ENCODE data around the gene YIPF6.
"Not testable (repeated sequence)": the region's sequence is repeated elsewhere in the genome, so short reads cannot be mapped to it uniquely, and the experiment has no call there.

Gene YIPF6

GRCh38 chrX:68556036-68556435 is 57.2 kb downstream of the YIPF6 start:
- no peaks in the 10 kb centered on the region for H3K27me3 ChIP-seq (ENCODE audit: insufficient read depth, low read length, poor library complexity)
- no peak overlapping the region for H3K27ac ChIP-seq (ENCODE audit: low read length)
- ATAC-seq (ENCODE audit: insufficient read depth, low read depth) = no peak
- H2AFZ ChIP-seq (ENCODE audit: low read depth, low read length) = no peak overlapping the region
- H3K36me3 ChIP-seq (ENCODE audit: insufficient read depth, low read length) = no peaks in the 10 kb centered on the region
- no peaks in the 10 kb centered on the region for H3K79me2 ChIP-seq (ENCODE audit: insufficient read depth, low read length)
- H3K9me3 ChIP-seq (ENCODE audit: insufficient read depth, low read length, severe bottlenecking) = no peaks in the 10 kb centered on the region
- H3K4me3 ChIP-seq (ENCODE audit: low read depth in 1 of 2, low read length in 2 of 2) = no peak overlapping the region
- no peak overlapping the region for H3K9ac ChIP-seq (ENCODE audit: low read depth, low read length)
- no peaks in the 10 kb centered on the region for H4K20me1 ChIP-seq (ENCODE audit: insufficient read depth, low read length)
- TF ChIP-seq EZH2 (IDR thresholded peaks at IDR 0.05; ENCODE audit: borderline replicate concordance, low read depth, low read length, severe bottlenecking) = no peak
- TF ChIP-seq CTCF (IDR thresholded peaks at IDR 0.05; ENCODE audit: borderline replicate concordance, extremely low read depth, low read length, poor library complexity, severe bottlenecking) = no peak
- no peak for DNase-seq
- H3K4me2 ChIP-seq (ENCODE audit: insufficient read depth, low read length) = no peak overlapping the region
- H3K4me1 ChIP-seq (ENCODE audit: insufficient read depth, low read length) = no peaks in the 10 kb centered on the region

- H3K4me3 ChIP-seq (ENCODE audit: low read depth in 1 of 2, low read length in 2 of 2); H3K27ac ChIP-seq (ENCODE audit: low read length); H3K9me3 ChIP-seq (ENCODE audit: insufficient read depth, low read length, severe bottlenecking); H3K36me3 ChIP-seq (ENCODE audit: insufficient read depth, low read length); H3K4me1 ChIP-seq (ENCODE audit: insufficient read depth, low read length); H3K79me2 ChIP-seq (ENCODE audit: insufficient read depth, low read length); H3K4me2 ChIP-seq (ENCODE audit: insufficient read depth, low read length); H3K27me3 ChIP-seq (ENCODE audit: insufficient read depth, low read length, poor library complexity); ATAC-seq (ENCODE audit: insufficient read depth, low read depth); H4K20me1 ChIP-seq (ENCODE audit: insufficient read depth, low read length); DNase-seq; H2AFZ ChIP-seq (ENCODE audit: low read depth, low read length); H3K9ac ChIP-seq (ENCODE audit: low read depth, low read length): not testable (repeated sequence)
Observed at GRCh38 chrX:68557126-68557525, 58.3 kb downstream of the YIPF6 start.

GRCh38 chrX:68559905-68560304 is 61.1 kb downstream of the YIPF6 start:
- not testable (repeated sequence) for H3K27me3 ChIP-seq (ENCODE audit: insufficient read depth, low read length, poor library complexity); H2AFZ ChIP-seq (ENCODE audit: low read depth, low read length); ATAC-seq (ENCODE audit: insufficient read depth, low read depth); H3K4me1 ChIP-seq (ENCODE audit: insufficient read depth, low read length); H3K4me2 ChIP-seq (ENCODE audit: insufficient read depth, low read length); H3K9ac ChIP-seq (ENCODE audit: low read depth, low read length); H3K36me3 ChIP-seq (ENCODE audit: insufficient read depth, low read length); H3K27ac ChIP-seq (ENCODE audit: low read length); H4K20me1 ChIP-seq (ENCODE audit: insufficient read depth, low read length); H3K4me3 ChIP-seq (ENCODE audit: low read depth in 1 of 2, low read length in 2 of 2); DNase-seq; H3K9me3 ChIP-seq (ENCODE audit: insufficient read depth, low read length, severe bottlenecking); H3K79me2 ChIP-seq (ENCODE audit: insufficient read depth, low read length)

GRCh38 chrX:68568136-68568535 is 69.3 kb downstream of the YIPF6 start:
- no peak overlapping the region for H3K4me3 ChIP-seq (ENCODE audit: low read depth in 1 of 2, low read length in 2 of 2)

More at GRCh38 chrX:68568136-68568535, 69.3 kb downstream of the YIPF6 start:
- TF ChIP-seq CTCF (IDR thresholded peaks at IDR 0.05; ENCODE audit: borderline replicate concordance, extremely low read depth, low read length, poor library complexity, severe bottlenecking) (no peak), EZH2 (IDR thresholded peaks at IDR 0.05; ENCODE audit: borderline replicate concordance, low read depth, low read length, severe bottlenecking) (no peak)
- H3K27me3 ChIP-seq (ENCODE audit: insufficient read depth, low read length, poor library complexity) = no peaks in the 10 kb centered on the region
- no peaks in the 10 kb centered on the region for H3K9me3 ChIP-seq (ENCODE audit: insufficient read depth, low read length, severe bottlenecking)
- no peaks in the 10 kb centered on the region for H3K79me2 ChIP-seq (ENCODE audit: insufficient read depth, low read length)
- H3K36me3 ChIP-seq (ENCODE audit: insufficient read depth, low read length) = no peaks in the 10 kb centered on the region
- H3K4me1 ChIP-seq (ENCODE audit: insufficient read depth, low read length) = no peaks in the 10 kb centered on the region
- H4K20me1 ChIP-seq (ENCODE audit: insufficient read depth, low read length) = no peaks in the 10 kb centered on the region
- ATAC-seq (ENCODE audit: insufficient read depth, low read depth) = no peak
- no peak overlapping the region for H3K9ac ChIP-seq (ENCODE audit: low read depth, low read length)
- no peak overlapping the region for H3K4me2 ChIP-seq (ENCODE audit: insufficient read depth, low read length)
- DNase-seq = no peak
- H3K27ac ChIP-seq (ENCODE audit: low read length) = no peak overlapping the region
- H2AFZ ChIP-seq (ENCODE audit: low read depth, low read length) = no peak overlapping the region
